AG10803 (cell line): ENCODE results near the gene PRKN.
A peak's percentile ranks its signal among the peaks of the same experiment; 100 is the strongest.

Source experiments
- DNase-seq: peaks from one replicate; pipeline ENCODE4 v3.0.0; 2010; ENCODE audit warnings: low read depth
- H3K4me3 ChIP-seq: 2 replicates; pipeline ENCODE4 v1.5.1; 2011; ENCODE audit warnings: mild to moderate bottlenecking, low read length, control low read depth
- TF ChIP-seq, protein P1 (sequence below): conservative IDR thresholded peaks from 2 replicates; pipeline ENCODE4 v1.5.1; 2011; ENCODE audit warnings: mild to moderate bottlenecking, low read length, control low read depth, inconsistent platforms

PRKN gene

DNA sequence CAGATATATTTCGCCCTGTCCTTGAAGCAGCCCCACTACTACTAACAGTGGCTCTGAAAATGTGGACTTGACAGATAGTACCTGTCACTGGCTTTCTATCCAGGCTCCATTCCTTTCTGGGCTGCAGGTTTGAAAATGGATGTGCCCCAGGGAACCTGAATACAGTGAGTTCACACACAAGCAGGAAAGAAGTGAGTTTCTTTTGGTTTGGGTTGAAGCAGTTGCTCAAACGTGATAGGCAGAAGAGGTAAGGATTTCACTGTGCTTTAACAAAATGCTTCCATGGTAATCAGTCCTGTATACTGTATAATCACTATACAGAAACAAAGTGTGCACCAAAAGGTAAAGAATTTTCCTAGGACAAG is 382.9 kb downstream of the PRKN start:
- no peak overlapping the region for H3K4me3 ChIP-seq
- TF ChIP-seq, protein P1, sequence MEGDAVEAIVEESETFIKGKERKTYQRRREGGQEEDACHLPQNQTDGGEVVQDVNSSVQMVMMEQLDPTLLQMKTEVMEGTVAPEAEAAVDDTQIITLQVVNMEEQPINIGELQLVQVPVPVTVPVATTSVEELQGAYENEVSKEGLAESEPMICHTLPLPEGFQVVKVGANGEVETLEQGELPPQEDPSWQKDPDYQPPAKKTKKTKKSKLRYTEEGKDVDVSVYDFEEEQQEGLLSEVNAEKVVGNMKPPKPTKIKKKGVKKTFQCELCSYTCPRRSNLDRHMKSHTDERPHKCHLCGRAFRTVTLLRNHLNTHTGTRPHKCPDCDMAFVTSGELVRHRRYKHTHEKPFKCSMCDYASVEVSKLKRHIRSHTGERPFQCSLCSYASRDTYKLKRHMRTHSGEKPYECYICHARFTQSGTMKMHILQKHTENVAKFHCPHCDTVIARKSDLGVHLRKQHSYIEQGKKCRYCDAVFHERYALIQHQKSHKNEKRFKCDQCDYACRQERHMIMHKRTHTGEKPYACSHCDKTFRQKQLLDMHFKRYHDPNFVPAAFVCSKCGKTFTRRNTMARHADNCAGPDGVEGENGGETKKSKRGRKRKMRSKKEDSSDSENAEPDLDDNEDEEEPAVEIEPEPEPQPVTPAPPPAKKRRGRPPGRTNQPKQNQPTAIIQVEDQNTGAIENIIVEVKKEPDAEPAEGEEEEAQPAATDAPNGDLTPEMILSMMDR: no peak
- no peak for DNase-seq

DNA sequence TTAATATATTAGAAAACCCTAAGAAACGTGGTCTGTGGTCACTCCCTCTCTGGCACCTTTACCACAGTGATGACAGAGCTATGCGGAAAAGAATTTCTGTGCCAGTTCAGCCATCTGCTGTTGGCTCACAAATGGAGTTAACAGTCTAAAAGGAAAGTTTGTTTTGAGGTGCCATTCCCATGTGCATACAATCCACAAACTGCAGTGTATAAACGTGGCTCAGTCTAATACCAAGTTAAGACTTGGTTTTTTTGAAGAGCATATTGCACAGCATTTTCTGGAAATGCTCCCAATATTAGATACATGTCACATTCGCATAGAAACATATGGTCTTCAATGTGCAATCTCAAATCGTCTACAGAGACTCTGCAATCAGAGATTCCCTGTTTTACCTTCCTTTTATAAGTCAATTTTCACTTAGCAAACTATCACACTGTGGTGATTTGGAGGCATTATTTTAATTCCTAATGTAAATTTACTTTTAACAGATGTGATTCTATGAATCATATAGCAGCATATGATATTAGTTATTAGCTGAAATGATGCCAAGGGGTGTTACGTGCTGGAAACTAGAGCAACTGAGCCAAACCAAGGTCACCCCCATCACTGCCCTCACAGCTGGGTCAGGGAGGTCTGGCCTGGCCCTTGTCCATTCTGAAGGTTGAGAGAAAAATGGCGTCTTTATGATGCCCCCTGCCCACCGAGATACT is 383.5 kb downstream of the PRKN start:
- peak; percentile 36 for DNase-seq
- TF ChIP-seq, protein P1: no peak
- no peak overlapping the region for H3K4me3 ChIP-seq

DNA sequence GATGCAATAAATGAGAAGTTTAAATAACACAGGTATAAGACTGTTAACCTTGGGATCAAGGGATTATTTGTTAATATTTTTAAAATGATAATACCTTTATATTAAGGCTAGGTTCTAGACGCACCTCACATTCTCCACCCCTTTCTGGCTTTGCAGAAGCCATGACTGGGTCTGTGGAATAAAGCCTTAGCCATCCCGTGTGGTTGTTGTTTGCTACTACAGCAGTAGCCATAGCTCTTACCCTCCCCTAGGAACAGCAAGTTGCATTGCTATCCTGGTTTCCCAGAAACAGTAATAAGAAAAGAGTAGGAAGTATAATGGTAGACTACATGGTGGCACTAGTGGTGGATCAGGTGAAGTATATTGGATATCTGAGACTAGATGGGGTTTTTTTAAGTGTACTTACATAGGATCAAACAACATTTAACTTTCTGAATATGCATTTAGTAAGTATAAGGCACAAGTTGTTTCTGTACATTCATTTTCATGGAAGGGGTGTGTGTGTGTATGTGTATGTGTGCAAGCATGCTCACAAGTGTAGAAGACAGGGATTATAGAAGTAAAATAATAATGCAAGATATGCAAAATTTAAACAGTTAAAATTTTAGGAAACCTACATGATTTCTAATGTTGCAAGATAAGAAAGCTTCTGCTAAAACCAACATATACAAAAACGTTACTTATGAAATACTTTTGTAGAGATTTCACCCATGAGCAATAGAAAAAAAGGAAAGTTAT is 384.2 kb downstream of the PRKN start:
- TF ChIP-seq, protein P1: no peak
- no peak overlapping the region for H3K4me3 ChIP-seq
- no peak for DNase-seq

DNA sequence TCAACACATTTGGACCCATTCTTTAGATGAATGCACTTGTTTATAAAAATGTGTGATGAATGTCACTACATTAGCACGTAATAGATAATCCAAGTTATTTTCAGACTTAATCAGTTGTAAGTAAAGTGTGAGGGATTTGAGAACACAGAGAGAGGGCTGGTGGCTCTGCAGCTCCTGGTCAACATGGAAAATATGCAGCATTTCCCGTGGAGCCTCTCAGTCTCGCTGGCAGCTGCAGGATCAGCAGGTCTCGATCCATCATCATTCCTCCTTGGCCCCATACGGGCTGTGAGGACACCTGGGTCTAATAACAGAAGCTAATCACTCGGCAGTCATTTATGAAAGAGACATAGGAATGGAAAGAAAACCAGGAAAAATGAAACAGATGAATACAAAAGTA is 390.2 kb downstream of the PRKN start:
- TF ChIP-seq, protein P1: no peak
- DNase-seq: no peak
- no peak overlapping the region for H3K4me3 ChIP-seq

DNA sequence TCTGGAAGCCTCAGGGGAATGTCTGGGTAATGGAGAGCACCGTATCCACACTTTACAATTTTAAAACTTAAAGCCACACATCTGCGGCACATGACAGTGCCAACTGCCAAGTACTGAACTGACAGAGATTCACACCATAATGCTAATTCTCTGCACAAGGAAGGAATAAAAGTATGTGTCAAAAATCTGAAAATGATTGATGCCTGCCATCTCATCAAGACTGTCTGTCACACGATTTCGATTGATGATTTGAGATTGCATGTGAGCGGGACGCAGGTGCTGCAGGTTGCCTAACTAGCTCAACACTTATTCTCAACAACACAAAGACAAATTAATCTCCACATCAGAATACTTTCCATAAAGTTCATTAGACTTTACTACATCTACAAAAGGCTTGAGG is 391.2 kb downstream of the PRKN start:
- TF ChIP-seq, protein P1: no peak
- no peak for DNase-seq
- H3K4me3 ChIP-seq: no peak overlapping the region

DNA sequence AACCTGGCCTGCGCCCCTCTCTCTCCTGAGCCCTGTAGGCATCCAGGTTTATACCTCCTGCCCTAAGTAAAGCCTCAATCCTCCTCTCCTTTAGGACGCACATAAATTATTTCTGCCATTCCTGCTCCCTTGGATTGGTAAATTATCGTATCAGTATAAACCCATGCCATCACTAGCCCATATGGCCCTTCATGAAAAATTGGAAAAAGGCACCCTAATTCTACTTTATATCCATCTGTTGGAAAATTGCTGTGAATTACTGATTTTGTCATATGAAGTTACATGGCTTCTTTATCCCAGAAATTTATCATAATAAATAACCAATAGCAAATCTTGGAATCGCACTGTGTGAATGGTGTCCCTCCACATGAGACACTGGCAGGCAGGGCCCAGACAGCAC is 395.2 kb downstream of the PRKN start:
- TF ChIP-seq, protein P1: no peak
- H3K4me3 ChIP-seq: no peak overlapping the region
- no peak for DNase-seq

DNA sequence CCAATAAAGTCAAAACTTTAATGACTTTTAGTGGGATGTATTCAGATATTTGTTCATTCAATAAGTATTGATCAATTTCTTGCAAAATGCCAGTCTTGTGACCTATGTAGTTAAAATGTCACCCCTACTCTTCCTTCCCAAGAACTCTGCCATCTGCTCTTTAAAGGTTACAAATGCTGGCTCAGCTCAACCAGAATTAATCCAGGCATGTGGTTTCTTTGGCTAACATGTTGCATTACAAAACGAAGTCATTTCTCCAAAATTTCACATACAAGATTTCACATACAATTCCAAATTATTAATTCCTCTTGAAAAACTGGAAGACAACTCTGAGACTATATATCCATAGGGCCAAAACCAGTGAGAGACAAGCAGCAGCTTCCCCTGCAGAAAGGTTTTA is 395.7 kb downstream of the PRKN start:
- no peak overlapping the region for H3K4me3 ChIP-seq
- TF ChIP-seq, protein P1: no peak
- no peak for DNase-seq
